Neuron (in vitro differentiated cells): ENCODE measurements around the gene AXL.
A peak's percentile ranks its signal among the peaks of the same experiment; 100 is the strongest.
"Not testable (repeated sequence)": the region's sequence is repeated elsewhere in the genome, so short reads cannot be mapped to it uniquely, and the experiment has no call there.

ENCODE experiments used
- H2AFZ ChIP-seq: one replicate; pipeline ENCODE4 v1.6.1; 2013; ENCODE audit warnings: low read depth, mild to moderate bottlenecking, inconsistent platforms, low read length, moderate library complexity
- H3K27me3 ChIP-seq: one replicate; pipeline ENCODE4 v1.6.1; 2013; ENCODE audit warnings: low read length; ENCODE audit not compliant: insufficient read depth
- H3K36me3 ChIP-seq: one replicate; pipeline ENCODE4 v1.6.1; 2013; ENCODE audit warnings: low read length; ENCODE audit not compliant: insufficient read depth
- H3K4me1 ChIP-seq: one replicate; pipeline ENCODE4 v1.6.1; 2013; ENCODE audit warnings: low read length; ENCODE audit not compliant: insufficient read depth
- H3K4me3 ChIP-seq: 2 replicates; pipeline ENCODE4 v1.5.1; 2013; ENCODE audit warnings: mild to moderate bottlenecking, low read length, moderate library complexity
- H3K9me3 ChIP-seq: one replicate; pipeline ENCODE4 v1.6.1; 2013; ENCODE audit warnings: low read length

The AXL gene

GRCh38 chr19:41263042-41263849 lies 44.2 kb downstream of the AXL start:
- Histone ChIP-seq H3K4me1 (peaks cover 19% of the 10 kb centered on the region), H3K9me3 (no peaks in the 10 kb centered on the region), H2AFZ (no peak overlapping the region), H3K4me3 (peak overlapping the region; percentile 90), H3K27me3 (no peaks in the 10 kb centered on the region), H3K36me3 (peaks cover 22% of the 10 kb centered on the region)

DNA sequence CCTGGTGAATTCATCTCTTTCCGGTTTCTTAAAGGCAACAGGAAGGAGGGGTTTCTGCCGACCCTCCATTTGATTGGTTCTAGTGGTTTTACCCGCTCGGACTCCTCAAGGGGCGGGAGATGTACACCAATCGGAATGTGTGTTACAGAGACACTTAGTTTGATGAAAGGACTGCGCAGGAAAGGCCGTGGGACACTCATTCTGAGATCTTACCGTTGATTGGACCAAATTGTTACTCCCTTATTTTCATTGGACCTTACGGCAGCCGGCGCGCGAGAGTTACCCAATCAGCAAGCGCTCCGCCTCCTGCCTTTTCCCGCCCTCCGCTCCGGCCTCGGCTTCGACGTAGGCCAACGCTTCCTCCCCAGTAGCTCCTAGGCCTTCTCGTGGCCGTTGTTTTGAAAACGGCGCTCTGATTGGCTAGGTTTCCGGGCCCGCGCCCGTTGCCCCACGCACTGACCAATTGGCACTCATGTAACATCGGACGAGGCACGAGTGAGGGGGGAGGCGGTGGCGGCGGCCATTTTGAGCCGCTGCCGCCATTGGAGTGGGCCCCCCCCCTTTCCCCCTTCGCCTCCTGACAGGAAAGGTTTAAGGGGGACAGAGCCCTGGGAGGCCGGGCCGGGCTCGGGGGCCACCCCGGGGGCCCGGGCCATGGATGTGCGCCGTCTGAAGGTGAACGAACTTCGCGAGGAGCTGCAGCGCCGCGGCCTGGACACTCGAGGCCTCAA lies 45.0 kb downstream of the AXL start, which contains the start of gene HNRNPUL1:
TSS of gene HNRNPUL1 (plus strand) at position 523 of the 731 bp plus-strand sequence. CDS start at position 655, 132 bp downstream.
- Histone ChIP-seq H3K9me3 (no peaks in the 10 kb centered on the region), H3K4me3 (peak within 1 kb of the TSS; percentile 90), H3K4me1 (peaks cover 19% of the 10 kb centered on the region), H3K36me3 (peaks cover 27% of the 10 kb centered on the region), H2AFZ (peak within 1 kb of the TSS; percentile 62), H3K27me3 (no peaks in the 10 kb centered on the region)

- H2AFZ ChIP-seq, result peak overlapping the region; percentile 62
- peaks cover 30% of the 10 kb centered on the region for H3K36me3 ChIP-seq
- H3K9me3 ChIP-seq, result no peaks in the 10 kb centered on the region
- peak overlapping the region; percentile 85 for H3K4me3 ChIP-seq
- peaks cover 19% of the 10 kb centered on the region for H3K4me1 ChIP-seq
- no peaks in the 10 kb centered on the region for H3K27me3 ChIP-seq
These were observed 45.8 kb downstream of the AXL start for GRCh38 chr19:41264581-41265394.

- peaks cover 19% of the 10 kb centered on the region for H3K4me1 ChIP-seq
- no peaks in the 10 kb centered on the region for H3K9me3 ChIP-seq
- no peak overlapping the region for H2AFZ ChIP-seq
- no peaks in the 10 kb centered on the region for H3K27me3 ChIP-seq
- H3K4me3 ChIP-seq, result peak overlapping the region; percentile 85
- peaks cover 36% of the 10 kb centered on the region for H3K36me3 ChIP-seq
These were observed 46.6 kb downstream of the AXL start for GRCh38 chr19:41265395-41266153.

DNA sequence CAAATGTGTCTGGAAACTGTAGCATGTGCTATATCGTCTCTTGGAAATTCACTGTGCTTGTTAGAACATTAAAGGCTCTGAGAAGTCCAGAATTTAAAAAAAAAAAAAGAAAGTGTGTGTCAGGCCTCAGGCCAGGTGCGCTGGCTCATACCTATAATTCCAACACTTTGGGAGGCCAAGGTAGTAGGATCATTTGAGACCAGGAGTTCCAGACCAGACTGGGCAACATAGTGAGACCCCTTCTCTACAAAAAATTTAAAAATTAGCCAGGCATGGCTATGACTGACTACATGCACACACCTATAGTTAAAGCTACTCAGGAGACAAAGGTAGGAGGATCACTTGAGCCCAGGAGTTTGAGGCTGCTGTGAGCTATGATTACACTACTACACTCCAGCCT lies 50.0 kb downstream of the AXL start:
- H2AFZ ChIP-seq, result no peak overlapping the region
- peaks cover 71% of the 10 kb centered on the region for H3K36me3 ChIP-seq
- peaks cover 14% of the 10 kb centered on the region for H3K4me1 ChIP-seq
- no peaks in the 10 kb centered on the region for H3K9me3 ChIP-seq
- no peak overlapping the region for H3K4me3 ChIP-seq
- no peaks in the 10 kb centered on the region for H3K27me3 ChIP-seq

- Histone ChIP-seq H3K27me3 (no peaks in the 10 kb centered on the region), H3K4me1 (peaks cover 14% of the 10 kb centered on the region), H3K36me3 (peaks cover 76% of the 10 kb centered on the region), H3K4me3 (no peak overlapping the region), H2AFZ (no peak overlapping the region), H3K9me3 (no peaks in the 10 kb centered on the region)
These were observed 50.5 kb downstream of the AXL start for GRCh38 chr19:41269571-41269970.

DNA sequence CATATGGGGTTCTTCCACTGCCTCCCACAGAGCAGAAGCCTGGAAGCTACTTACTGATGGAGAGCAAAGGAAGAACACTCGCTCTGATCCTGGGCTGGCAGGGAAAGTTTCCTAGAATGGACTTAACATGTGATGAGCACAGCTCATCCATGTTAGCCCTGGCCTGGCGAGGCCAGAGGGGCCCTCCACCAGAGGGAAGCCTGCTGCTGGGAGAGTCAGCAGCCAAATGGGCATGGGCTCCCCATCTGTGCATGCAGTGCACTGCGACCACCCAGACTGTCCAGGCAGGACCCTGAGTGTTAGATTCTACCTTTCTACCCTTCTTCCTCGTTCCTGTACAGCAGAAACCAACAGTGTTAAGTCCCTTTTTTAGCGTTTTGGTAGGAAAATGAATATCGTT lies 54.1 kb downstream of the AXL start:
- H3K27me3 ChIP-seq, result no peaks in the 10 kb centered on the region
- peaks cover 88% of the 10 kb centered on the region for H3K36me3 ChIP-seq
- H2AFZ ChIP-seq, result no peak overlapping the region

DNA sequence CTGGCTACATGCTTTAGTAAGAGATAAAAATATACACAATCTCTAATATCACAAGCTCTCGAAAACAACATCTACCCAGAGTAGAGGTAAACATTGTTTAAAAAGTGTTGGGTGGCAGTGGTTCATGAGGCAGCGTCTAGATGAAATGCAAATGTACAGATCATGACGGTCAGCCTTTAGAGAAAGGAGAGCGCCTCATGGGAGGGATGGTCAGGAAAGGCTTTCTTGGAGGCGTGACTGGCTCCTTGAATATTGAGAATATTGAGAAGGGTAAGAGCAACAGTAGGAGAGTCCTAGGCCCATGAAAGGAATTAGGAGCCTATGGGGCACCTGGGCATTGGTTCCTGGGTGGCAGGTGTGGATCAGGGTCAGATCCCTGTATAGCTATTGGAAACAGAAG lies 55.8 kb downstream of the AXL start:
- Histone ChIP-seq H3K4me1 (no peaks in the 10 kb centered on the region), H3K36me3 (peaks cover 92% of the 10 kb centered on the region), H3K9me3 (no peaks in the 10 kb centered on the region), H3K4me3 (no peak overlapping the region), H3K27me3 (no peaks in the 10 kb centered on the region), H2AFZ (no peak overlapping the region)

More for the DNA sequence above, 54.1 kb downstream of the AXL start:
- H3K4me3 ChIP-seq, result no peak overlapping the region
- H3K9me3 ChIP-seq, result no peaks in the 10 kb centered on the region
- no peaks in the 10 kb centered on the region for H3K4me1 ChIP-seq

DNA sequence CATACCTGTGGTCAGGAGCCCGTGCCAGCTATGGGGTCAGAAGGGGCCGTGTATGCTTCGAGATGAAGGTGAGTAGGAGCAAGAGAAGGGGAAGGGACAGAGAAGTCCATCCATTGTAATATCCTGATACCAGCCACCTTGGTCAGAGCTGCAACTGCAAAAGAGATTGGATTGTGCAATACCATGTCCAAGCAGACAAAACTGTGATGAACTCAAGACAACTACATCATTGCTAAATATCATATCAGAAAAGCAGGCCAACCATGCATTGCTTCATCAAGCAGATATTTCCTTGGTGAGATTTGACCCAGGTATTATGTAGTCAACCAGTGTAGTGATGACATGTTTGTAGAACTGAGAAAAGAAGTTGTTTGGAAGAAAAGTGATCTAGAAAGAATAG lies 57.2 kb downstream of the AXL start:
- H3K36me3 ChIP-seq, result peaks cover 93% of the 10 kb centered on the region
- H3K9me3 ChIP-seq, result no peaks in the 10 kb centered on the region
- no peaks in the 10 kb centered on the region for H3K27me3 ChIP-seq
- no peak overlapping the region for H2AFZ ChIP-seq
- H3K4me3 ChIP-seq, result no peak overlapping the region
- H3K4me1 ChIP-seq, result no peaks in the 10 kb centered on the region

GRCh38 chr19:41278478-41278877 lies 59.5 kb downstream of the AXL start:
- H3K4me3 ChIP-seq, result no peak overlapping the region
- peaks cover 87% of the 10 kb centered on the region for H3K36me3 ChIP-seq
- H3K4me1 ChIP-seq, result no peaks in the 10 kb centered on the region
- H2AFZ ChIP-seq, result no peak overlapping the region
- H3K9me3 ChIP-seq, result no peaks in the 10 kb centered on the region
- H3K27me3 ChIP-seq, result no peaks in the 10 kb centered on the region

DNA sequence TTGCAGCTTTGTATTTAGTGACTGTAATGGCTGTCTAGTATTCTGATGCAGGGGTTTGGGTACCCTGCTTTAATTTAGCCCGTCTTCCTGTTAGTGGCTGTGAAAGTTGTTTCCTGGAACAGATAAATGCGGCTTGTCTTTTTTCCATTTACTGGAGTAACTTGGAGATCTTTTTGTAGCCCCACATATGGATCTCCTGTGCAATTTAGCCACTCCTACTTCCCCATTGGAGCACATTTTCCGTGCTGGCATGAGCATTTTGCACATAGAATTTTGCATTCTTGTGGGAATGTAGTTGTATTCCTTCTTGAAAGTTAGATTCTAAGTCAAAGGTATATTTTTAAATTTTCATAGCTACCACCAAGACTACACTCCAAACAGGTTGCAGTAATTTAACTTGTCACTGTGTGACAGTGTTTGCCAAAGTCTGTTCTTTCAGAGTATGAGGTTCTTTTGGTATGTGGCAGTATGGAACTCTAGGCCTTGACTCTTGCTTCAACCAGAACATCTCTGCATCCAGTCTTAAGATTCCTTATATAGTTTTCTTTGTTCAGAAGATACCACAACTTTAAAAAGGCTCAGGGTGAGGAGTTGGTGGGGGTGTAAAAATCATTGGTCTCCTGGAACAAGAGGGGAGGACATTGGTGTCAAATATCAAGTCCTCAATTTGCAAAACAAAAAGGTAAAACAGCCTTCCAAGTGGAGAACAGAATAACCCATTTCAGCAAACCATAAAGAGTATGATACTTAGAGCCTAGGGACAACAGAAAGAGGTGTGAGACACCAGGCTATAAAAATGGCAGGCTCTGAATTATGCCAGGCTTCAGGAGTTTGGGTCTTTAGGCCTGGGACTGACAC lies 69.9 kb downstream of the AXL start:
- Histone ChIP-seq H3K4me3 (no peak overlapping the region), H3K9me3 (no peaks in the 10 kb centered on the region), H3K27me3 (no peaks in the 10 kb centered on the region), H2AFZ (no peak overlapping the region), H3K36me3 (peaks cover 87% of the 10 kb centered on the region), H3K4me1 (no peaks in the 10 kb centered on the region)

DNA sequence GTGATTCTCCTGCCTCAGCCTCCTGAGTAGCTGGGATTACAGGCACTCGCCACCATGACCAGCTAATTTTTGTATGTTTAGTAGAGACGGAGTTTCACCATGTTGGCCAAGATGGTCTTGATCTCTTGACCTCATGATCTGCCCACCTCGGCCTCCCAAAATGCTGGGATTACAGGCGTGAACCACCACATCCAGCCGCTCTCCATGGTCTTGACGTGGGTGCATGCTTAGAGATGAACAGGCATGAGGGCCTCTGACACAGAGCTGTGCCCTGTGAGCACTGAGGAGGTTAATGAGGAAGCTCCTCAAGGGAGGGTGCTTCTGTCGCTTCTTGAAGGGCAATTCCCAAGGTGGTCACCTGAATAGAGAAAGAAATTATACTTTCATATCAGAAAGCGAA lies 70.8 kb downstream of the AXL start:
- H3K27me3 ChIP-seq, H3K9me3 ChIP-seq, H3K4me3 ChIP-seq, H3K4me1 ChIP-seq, H2AFZ ChIP-seq: not testable (repeated sequence)
- H3K36me3 ChIP-seq, result peaks cover 88% of the 10 kb centered on the region
